Activated CD4-positive, alpha-beta T cell treated with anti-CD3 and anti-CD28 coated beads, Interleukin-10, Interleukin-2, amounts not matched to agents 100 ng/mL and 50 ng/mL, durations not matched to agents 16 hours and 8 hours (primary cell): ENCODE data around the gene ARIH1.
"Not testable (repeated sequence)": the region's sequence is repeated elsewhere in the genome, so short reads cannot be mapped to it uniquely, and the experiment has no call there.

ENCODE experiments used
- DNase-seq: peaks from one replicate; pipeline ENCODE4 v3.0.0-alpha.2; 2020

Gene ARIH1

DNA sequence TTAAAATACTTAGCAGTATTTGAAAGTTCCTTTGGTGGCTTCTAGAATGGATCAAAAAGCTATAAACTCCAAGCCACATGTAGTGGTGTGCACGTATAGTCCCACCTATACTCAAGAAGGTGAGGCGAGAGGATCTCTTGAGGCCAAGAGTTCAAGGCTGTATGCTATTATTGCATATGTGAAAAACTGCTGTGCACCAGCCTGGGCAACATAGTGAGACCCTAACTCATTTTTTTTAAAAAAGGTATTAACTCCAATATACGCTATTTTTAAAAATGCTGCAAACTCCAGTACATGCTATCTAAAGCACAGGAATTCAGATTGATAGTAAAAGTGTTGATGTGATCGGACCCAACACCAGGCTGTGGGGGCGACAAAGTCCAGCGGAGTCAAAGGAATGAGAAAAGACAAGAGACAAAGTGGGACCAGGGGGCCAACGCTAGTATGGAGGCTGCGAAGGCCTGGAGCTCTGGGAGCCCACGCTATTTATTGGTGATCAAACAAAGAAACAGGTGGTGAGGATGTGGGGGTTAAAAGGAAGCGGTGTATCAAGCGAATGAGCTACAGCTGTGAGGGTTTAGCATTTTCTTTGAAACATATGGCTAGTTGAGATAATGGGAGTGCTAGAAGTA lies 66.6 kb downstream of the ARIH1 start:
- no peak for DNase-seq

DNA sequence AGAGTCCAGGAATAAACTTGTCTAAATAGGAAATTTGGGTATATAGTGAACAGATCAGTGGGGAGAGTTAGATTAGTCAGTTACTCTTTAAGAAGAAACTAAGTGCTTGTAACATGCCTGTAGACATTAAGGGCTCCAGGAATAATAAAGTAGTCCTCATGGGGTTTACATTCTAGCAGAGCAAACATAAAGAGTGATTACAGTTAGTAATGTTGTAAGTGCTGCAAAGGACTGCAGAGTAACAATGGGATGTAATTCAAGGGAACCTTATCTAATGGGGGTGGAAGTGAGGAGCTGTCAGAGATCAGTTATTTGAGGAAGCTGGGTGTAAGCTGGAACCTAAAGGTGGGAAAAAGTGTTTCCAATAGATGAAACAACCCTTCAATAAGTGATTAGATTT lies 67.5 kb downstream of the ARIH1 start:
- DNase-seq, result no peak

DNA sequence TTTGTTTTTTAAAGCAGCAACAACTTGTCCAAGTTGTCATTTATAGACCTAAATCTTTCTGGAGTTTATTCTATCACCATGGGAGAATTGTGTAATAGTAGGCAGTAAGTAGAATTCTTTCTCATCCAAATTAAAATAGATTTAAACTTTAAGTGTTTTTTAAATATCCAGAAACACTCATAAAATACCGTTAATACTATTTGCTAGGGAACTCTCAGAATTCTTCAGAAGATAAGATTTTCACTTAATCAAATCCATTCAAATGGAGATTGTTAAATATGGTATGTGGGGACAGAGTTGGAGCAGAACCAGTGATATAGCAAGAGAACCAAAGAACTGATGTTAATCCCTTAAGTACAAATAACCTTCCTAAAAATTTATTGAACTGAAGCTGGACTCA lies 71.0 kb downstream of the ARIH1 start:
- no peak for DNase-seq

DNA sequence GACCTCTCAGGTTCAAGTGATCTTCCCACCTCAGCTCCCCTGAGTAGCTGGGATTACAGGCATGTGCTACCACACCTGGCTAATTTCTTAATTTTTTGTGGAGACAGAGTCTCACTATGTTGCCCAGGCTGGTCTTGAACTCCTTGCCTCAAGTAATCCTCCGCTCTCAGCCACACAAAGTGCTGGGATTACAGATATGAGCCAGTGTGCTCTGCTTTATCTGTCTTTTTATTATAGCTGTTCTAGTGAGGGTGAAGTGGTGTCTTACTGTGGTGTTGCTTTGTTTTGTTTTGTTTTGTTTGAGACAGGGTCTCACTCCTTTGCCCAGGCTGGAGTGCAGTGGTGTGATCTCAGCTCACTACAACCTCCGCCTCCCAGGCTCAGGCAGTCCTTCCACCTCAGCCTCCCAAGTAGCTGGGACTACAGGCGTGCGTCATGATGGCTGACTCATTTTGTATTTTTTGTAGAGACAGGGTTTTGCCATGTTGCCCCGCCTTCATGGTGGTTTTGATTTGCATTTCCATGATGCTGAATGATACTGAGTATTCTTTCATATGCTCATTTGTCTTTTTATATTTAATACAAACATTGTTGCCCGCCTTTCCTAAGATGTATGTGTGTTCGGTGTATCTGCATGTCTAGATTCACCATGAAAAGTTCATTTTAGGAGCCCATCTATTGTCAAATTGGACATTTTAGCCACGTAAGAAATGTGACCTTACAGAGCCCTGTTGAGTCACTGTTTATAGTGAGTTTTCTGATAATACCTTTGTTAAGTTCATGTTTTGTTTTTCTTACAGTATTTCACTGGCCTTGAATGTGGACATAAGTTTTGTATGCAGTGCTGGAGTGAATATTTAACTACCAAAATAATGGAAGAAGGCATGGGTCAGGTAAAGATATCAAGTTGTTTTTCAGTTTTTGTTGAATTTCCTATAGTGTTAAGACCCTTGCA lies 80.6 kb downstream of the ARIH1 start:
- peak; percentile 72 for DNase-seq

DNA sequence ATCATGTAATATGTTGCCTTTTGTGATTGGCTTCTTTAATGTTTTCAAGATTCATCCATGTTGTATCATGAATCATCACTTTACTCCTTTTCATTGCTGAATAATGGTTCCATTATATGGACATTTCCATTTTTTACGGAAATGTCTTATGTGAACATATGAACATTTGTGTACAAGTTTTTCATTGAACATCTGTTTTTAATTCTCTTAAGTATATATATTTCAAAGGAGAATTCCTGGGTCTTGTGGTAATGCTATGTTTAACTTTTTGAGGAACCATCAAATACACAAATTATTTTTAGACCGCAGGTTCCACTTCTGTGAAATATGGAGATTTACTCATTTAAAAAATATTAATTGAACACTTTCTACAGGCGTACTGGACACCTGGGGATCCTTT lies 85.7 kb downstream of the ARIH1 start:
- DNase-seq, result no peak

DNA sequence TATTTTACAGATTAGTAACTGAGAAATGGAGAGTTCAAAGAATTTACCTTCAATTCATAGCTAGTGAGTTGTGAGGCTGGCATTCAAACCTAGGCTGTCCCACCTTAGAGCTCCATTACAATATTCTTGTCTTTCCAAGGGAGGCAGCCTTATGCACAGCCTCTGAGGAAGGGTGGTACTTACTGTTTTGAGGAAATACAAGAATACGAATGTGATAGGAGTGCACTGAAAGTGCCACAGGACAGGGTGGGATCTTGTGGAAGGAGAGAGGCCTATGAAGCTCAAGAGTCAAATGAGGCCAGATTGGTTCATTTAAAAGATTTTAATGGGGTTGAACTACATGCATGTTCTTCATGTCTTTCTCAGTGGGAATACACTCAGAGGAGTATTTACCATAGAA lies 86.3 kb downstream of the ARIH1 start:
- DNase-seq, result no peak

DNA sequence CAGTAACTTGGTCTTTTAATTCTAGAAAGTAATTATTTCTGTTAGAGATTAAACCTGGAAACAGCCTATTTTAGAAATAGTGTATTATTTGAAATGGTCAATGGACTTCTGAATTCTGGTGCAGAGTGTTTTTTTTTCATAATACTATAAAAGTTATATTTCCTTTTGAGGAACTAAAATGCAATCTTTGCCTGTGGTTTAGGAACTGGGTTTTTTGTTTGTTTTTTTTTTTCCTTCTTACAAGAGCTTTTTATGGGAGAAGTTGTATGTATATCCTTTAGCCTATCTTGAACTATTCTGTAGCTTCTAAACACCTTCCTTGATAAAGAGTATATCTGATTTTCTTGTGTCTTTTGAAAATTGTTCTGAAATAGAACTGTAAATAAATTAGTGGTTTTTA lies 88.3 kb downstream of the ARIH1 start:
- no peak for DNase-seq

DNA sequence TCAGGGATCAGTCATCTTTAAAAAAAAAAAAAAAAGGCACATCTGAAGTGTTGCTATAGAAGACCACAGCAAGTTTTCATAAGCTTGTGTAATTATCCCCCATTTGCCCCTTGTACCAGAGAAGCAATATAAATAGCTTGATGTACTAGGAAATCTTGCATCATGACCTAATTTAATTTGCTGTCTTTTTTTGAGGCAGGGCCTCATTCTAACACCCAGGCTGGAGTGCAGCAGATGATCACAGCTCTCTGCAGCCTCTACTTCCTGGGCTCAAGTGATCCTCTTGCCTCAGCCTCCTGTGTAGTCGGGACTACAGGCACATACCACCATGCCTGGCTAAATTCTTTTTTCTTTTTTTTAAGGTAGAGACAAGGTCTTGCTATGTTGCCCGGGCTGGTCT lies 88.7 kb downstream of the ARIH1 start:
- DNase-seq, result no peak

DNA sequence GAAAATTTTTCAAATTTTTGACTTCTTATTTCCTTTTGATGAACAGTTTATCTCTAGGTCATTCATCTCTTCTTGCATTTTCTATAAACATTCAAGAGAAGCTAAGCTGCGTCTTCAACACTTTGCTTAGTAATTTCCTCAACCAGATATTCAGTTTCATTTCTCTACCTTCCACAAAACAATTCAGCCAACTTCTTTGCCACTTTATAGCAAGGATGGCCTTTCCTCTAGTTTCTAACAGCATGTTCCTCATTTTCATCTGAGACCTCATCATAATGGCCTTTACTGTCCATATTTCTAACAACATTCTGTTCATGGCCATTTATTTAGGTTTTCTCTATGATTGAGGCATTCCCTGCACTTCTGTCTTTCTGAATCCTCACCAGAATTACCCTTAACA lies 90.0 kb downstream of the ARIH1 start:
- DNase-seq, result no peak

DNA sequence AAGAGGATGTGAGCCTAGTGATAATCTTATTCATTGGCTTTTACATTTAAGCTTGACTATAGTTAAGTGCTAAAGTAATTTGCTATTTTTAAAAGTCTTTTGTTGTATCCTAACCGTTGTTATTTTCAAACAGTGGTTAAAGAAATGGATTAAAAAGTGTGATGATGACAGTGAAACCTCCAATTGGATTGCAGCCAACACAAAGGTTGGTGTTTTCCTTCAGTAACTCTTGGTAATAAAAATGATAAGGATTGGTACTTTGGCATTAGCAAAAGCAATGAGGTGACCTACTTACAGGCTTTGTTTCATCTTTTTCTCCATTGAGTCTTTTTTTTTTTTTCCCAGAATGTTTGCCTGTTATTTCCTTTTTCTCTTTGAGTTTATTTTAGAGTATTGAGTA lies 92.8 kb downstream of the ARIH1 start:
- DNase-seq, result no peak

DNA sequence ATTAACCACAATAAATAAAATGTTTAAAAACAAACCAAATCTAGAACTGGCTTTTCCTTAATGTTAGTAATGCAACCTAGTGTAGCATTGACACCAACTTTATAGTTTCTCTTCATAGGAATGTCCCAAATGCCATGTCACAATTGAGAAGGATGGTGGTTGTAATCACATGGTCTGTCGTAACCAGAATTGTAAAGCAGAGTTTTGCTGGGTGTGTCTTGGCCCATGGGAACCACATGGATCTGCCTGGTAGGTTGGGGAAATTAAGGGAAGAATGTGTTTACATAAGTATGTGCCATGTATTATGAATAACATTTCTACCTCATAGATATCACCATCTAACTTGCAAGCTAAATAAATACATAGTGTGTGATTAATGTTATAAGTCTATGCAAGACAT lies 95.9 kb downstream of the ARIH1 start:
- DNase-seq, result no peak

DNA sequence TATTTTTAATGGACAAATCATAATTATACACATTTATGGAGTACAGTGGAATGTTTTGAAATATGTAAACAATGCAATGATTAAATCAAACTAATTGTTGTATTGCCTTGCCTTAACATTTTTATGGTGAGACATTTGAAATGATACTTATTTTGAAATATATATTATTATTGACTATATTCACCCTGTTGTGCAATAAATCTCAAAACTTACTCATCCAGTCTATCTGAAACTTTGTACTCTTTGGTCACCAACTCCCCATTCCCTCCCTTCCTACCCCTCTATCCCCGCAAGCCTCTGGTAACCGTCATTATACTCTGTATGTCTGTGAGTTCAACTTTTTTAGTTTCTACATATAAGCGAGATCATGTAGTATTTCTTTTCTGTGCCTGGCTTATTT lies 105.7 kb downstream of the ARIH1 start:
- no peak for DNase-seq

DNA sequence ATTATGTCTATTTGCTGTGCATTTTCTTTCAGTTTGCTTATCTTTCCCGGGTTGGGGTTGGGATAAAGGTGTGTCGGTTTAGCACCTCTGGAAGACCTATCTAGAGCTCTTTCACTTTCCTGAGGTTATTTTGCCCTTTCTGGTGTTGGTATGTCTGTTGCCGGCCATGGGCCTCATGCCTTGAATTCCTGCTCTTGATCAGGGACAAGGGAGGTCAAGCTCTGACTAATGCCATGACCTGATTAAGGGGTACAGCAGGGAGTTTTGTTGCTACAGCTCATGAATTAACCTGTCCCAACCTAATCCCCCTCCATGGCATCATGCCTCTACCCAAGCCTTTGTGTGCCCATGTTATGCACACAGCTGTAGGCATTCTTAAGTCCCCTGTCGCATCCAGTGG lies 109.9 kb downstream of the ARIH1 start:
- DNase-seq, result no peak

DNA sequence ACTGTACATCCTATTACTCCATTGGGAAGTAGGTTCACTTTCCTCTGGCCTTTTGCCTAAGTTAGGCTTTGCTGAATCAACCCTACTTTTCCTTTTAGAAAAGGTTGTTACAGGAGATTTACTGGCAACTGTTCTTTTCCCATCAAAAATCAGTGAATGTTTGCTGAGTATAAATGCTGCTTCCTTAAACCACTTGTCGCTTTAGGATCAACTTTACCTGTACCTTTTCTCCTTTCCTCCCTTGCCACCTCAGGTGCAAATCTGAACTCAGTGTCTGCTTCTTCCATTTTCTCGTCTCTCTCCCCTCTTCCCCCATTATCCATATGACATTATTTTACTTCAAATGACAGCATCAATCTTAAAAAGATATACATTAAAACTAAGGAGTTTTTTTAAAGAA lies 110.9 kb downstream of the ARIH1 start:
- DNase-seq, result no peak

DNA sequence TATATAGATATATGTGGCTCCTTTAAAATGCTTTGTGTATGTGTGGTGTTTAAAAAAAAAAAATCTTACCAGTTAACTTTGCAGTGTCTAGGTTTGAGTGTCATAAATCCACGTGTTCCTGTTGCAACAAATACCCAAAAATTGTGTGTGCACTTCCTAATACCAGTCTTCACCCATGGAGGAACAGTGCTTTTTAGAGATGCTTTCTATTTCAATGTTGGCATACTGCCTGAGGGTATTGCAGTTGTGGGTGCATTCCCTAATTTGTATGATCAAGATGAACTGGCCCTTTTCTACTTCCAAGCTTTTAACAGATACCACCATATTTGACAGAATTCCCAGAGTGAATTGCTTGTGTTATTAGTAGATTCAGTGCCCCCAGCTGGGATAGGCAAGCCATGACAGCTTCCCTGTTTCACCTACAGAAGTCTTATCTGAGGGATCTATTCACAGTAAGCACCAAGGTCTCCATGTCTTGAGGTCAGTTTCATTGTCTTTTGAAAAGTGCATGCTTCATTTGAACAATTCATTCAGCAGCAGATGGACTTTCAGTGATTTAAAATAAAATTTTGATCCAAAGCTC lies 111.4 kb downstream of the ARIH1 start:
- no peak for DNase-seq

DNA sequence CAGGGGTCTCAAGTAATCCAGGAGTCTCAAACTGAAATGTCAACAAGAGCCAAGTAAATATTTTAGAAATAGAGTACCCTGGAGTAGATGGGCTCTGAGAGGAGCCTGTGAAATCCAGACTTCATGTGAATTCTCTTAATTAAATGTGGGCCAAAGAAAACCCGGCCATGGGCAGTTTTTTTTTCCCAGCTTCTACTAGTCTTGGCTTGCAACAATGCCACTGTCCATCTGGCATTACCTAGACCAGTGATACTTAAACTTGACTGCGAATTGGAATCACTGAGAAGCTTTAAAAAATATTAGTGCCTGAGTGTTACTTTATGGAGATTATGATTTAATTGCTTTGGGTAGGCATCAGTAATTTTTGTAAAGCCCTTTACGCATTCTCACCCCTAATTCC lies 114.0 kb downstream of the ARIH1 start:
- no peak for DNase-seq

DNA sequence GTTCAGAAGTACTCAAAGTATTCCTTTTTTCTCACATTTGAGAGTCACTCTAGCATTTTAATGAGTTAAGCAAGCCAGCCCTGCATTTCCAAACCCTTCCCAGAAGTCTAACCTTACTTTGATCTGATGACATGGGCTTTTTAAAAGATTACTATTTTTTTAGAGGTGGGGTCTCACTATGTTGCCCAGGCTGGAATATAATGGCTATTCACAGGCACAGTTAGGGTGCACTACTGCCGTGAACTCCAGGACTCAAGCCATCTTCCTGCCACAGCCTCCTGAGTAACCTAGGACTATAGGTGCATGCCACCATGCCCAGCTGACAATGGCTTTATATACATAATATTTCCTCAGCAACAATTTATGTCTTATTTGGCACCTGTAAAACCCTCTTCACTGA lies 116.3 kb downstream of the ARIH1 start:
- no peak for DNase-seq

DNA sequence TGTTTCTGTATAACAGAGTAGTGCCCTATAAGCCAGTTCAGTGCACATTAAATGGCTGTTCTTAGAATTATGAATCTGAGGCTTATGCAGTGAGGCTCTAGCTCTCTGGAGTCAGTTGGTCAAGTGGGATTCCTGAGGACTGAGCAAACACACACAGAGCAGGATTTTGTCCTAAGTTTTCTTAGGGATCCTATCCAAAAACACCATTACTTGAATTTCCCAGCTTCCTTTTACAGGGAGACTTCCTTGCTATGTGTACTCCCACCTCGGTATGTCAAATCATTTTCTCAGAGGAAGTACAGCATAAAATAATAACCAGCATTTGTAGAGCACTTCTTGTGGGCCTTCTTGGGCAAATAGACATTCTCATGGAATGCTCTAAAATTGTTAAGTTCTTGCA lies 117.2 kb downstream of the ARIH1 start:
- no peak for DNase-seq

DNA sequence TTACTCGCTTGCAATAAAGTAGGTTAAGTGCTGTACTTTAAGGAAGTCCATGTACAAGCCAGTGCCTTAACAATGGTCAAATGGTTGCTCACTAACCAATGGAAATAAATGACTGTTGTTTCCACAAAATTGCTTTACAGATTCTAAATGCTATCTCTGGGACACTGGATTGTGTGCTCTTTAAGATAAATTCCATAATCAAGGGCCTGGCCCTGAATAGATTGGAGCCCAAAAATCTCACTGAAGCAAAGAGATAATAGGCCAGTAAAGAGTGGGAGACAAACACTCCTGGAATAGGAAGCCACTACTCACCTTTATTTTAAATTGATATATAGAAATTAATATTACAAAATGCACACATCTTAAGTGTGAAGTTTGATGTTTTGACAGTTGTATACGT lies 118.0 kb downstream of the ARIH1 start:
- DNase-seq, result no peak

DNA sequence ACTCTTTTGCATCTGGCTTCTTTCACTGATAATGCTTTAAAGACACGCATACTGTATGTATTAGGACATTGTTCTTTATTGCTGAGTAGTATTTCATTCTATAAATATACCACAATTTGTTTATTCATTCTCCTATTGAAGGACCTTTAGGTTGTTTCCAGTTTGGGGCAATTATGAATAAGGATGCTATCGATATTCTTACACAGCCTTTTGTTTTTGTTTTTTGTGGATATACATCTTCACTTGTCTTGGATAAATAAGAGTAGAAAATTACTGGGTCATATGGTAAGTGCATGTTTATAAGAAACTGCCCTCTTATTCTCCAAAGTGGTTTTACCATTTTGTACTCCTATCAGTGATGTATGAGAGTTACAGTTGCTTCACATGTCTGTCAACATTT lies 118.5 kb downstream of the ARIH1 start:
- no peak for DNase-seq

DNA sequence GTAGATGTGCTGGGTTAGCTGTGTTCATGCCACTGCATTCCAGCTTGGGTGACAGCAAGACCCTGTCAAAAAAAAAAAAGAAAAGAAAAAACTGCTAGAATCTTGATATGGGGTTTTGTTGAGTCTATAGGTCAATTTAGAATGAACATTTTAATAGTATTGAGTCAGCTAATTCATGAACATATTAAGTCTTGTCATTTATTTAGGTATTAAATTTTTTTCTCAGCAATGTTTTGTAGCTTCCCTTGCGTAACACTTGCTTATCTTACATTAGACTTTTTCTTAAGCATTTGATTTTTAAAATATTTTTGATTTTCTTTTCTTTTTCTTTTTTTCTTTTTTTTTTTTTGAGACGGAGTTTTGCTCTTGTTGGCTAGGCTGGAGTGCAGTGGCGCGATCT lies 119.7 kb downstream of the ARIH1 start:
- no peak for DNase-seq

DNA sequence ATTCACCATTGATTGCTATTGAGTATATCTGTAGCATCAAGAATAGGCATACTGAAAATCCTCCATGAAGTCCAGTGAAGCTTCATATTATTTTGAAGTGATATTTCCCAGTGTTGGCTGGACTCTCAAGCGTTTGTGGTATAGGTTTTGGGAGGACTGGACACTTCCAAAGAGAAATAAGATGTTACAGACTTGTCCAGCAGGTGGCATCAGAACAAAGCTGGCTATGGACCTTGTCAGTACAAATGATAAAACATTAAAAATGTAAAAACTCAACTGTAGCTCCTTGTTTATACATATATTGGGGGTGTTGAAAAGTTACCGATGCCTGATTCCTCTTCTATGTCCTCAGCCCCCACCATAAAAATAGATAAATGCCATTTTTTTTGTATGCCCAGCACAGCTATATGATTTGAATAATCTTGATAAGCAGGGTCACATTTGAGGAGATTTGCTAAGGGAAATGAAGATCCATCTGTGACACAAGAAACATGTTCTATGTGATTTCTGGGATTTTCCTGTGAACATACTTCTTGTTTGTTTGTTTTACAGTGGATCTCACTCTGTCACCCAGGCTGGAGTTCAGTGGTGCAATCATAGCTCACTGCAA lies 125.8 kb downstream of the ARIH1 start:
- DNase-seq, result peak; percentile 42

DNA sequence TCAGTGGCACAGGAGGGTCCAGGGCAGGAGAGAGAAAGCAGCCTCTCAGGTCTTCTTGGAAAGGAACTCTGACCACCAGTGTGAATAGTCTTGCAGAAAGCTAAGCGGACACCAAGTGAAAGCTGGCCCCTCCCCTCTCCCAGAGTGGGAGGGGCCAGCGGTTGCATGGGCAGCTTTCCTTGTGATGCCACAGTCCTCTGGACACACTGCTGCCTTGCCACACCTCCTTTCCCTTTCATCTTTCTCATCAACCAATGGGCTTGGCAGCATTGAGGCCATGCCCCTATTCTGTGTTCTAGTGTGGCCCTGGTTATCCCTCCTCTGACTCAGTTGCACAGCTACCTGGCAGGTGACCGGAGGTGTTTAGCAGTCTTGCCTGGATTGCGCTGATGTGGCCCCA lies 130.7 kb downstream of the ARIH1 start:
- no peak for DNase-seq

DNA sequence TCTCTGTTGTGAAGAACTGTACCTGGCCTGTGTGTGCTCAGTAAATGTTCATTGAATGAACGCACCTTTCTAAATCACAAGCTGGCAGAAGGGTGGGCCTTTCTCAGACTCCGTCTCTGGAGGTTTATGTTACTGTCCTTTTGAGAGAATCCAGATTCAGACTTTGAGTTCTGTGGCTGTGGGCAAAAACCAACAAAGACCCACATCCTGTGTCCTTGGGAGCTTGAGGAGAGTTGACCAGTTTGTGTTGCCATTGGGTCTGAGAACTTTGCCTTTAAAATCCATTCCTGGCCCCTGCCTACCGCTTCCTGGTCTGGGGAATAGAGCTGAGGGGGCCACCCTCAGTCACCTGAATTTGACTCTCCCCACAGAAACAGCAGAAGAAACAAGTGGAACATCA lies 134.0 kb downstream of the ARIH1 start:
- DNase-seq, result not testable (repeated sequence)
